Skin of body (tissue), 2 donors: ENCODE data around the gene MPPE1. TPM values are rescaled to one million over a fixed set of nuclear protein-coding genes. Genes with fewer than 3 reads are reported as not detected.

Experiments used
- DNase-seq: peaks from one replicate; lab custom pipeline; 2025; lab: John Stamatoyannopoulos, UW
- total RNA-seq: library from RNA; depleted of rRNA; stranded (reverse); fragments of >200 nt; gene quantifications from one replicate; pipeline ENCODE4 v1.2.3, GENCODE V29; 2014

The MPPE1 gene
- total RNA-seq, 1 donor from 2014 or later = 22.7 TPM

DNA sequence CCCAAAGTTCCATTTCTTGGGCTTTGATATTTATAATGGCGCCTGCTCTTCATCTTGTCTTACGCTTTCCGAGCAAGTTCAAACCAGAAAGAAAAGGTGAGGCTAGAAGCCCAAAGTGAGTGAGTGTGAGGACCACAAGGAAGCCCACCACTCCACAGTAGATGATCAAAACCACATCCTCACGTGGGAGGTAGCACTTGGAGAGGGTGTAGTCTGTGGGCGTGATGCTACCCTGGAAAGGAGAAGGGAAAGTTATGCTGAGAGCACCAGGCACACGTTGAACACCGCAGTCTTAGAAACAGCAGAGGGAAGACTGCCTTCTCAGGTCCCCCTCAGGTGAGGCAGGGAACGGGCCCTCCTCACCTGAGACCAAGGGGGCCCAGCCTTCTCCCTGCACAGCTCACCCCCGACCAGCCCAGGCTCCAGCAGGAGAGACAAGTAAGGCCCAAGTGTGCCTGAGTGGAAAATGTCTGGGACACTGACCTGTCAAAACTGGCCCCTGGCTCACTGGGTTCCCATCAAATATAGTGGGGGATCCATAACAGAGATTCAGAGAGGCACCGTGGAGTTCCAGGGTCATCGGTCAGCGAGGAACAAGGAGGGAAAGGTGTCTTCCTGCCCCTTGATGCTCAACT, 23.6 kb downstream of the MPPE1 start:
- no peak for DNase-seq

GRCh38 chr18:11883153-11883552, 25.0 kb downstream of the MPPE1 start:
- no peak for DNase-seq

- DNase-seq = no peak
Measured at GRCh38 chr18:11882636-11883035, 25.5 kb downstream of the MPPE1 start.

DNA sequence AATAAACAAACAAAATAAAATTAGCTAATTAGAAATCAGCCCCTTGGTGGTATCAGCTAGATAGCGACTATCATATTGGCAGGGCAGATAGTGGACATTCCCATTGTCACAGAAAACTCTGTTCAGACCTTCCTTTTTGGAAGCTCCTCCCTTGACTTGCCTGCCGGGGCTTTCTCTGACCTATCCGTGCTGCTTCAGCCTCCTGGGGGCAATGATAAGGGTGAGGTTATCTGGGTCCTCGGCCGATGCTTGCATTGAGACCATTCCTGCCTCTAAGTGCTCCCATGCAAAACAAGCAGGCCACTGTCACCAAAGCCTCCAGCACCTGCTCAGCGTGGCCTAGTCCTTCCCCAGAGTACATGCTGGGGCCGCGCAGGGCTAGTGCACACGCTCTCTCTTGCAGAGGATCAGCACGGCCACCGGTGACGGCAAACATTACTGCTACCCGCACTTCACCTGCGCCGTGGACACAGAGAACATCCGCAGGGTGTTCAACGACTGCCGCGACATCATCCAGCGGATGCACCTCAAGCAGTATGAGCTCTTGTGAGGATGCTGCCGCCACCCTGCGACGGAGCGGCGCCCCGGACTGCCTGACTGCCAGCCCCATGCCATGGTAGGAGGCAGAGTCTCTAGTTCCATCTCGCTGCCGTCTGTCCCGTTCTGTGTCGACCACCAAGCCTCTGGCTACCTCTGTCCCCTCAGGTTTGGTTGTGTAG, 27.4 kb downstream of the MPPE1 start:
- DNase-seq = no peak

- no peak for DNase-seq
Measured at GRCh38 chr18:11877497-11878135, 30.5 kb downstream of the MPPE1 start.

DNA sequence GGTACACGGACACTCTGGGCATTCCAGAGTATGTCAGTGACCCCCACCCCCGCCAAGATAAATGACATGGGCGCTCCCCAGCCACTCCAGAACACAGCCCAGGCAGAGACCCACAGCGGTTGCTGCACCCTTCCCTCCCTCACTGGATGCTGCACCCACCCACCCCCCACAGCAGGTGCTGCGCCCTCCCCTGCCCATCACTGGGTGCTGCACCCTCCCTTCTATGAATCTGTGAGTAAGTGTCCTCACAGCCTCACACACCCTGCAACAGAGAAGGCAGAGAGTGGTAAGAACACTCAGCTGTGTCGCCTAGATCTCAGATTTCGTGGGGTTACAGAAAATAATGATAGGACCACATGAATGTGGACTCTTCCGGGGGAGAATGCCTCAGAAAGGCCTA, 33.4 kb downstream of the MPPE1 start:
- DNase-seq = no peak

GRCh38 chr18:11873670-11874340, 34.3 kb downstream of the MPPE1 start:
- DNase-seq = no peak

GRCh38 chr18:11872479-11873136, 35.5 kb downstream of the MPPE1 start:
- no peak for DNase-seq

- no peak for DNase-seq
Measured at GRCh38 chr18:11871501-11871900, 36.6 kb downstream of the MPPE1 start.

DNA sequence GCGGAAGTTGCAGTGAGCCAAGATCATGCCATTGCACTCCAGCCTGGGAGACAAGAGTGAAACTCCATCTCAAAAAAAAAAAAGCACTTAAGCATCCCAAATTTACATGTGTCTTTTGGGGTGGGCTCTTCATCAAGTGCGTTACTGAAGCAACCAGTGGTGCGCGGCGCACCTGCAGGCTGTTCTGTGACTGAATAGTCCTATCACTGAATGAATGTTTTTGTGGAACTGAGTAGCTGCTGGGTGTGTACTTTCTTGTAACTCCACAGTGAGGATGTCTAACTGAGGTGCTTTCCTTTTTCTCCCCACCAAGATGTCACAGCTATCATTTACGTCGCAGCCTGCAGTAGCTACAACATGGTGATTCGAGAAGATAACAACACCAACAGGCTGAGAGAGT, 39.9 kb downstream of the MPPE1 start:
- DNase-seq = no peak

DNA sequence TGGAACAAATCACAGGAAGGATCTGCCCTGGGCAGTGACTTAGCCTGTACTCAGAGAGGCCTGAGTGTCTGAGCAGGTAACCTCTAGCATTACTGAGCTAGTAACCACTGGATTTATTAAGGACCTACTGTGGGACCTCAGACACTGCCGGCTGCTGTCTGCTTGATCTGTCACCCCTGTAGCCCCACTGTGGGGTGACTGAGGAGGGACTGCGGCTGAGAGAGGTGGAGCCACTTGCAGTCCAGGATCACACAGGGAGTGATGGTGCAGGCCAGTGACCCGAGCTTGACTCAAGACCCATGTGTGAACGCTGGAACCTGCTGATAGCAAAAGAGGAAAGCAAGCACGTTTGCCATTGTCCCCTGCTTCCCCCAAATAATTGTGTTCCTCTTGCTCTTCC, 41.4 kb downstream of the MPPE1 start:
- no peak for DNase-seq

GRCh38 chr18:11866329-11866728, 41.8 kb downstream of the MPPE1 start:
- no peak for DNase-seq

GRCh38 chr18:11865071-11865470, 43.0 kb downstream of the MPPE1 start:
- DNase-seq = no peak

- no peak for DNase-seq
Measured at GRCh38 chr18:11864471-11864870, 43.6 kb downstream of the MPPE1 start.

DNA sequence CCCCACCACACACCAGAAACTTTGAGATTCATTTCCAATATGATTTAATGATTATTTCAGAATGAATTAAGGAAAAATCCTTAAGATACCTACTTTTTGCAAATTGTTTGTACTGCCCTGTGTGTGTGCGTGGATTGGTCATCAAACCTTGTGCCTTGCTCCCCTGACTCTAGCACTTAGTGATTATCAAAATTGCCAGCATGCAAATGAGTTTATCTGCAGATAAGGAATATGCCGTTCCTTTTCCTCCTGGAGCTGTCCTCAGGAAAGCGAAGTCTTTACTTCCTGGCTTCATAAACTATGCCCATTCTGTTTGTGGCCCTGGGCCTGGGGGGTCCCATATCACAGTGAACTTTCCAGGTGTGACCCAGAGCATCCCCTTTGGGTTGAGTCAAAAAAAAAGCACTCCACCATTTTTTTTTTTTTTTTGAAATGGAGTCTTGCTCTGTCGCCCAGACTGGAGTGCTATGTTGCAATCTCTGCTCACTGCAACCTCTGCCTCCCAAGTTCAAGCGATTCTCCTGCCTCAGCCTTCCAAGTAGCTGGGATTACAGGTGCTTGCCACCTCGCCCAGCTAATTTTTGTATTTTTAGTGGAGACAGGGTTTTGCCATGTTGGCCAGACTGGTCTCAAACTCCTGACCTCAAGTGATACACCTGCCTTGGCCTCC, 45.5 kb downstream of the MPPE1 start:
- DNase-seq = no peak

DNA sequence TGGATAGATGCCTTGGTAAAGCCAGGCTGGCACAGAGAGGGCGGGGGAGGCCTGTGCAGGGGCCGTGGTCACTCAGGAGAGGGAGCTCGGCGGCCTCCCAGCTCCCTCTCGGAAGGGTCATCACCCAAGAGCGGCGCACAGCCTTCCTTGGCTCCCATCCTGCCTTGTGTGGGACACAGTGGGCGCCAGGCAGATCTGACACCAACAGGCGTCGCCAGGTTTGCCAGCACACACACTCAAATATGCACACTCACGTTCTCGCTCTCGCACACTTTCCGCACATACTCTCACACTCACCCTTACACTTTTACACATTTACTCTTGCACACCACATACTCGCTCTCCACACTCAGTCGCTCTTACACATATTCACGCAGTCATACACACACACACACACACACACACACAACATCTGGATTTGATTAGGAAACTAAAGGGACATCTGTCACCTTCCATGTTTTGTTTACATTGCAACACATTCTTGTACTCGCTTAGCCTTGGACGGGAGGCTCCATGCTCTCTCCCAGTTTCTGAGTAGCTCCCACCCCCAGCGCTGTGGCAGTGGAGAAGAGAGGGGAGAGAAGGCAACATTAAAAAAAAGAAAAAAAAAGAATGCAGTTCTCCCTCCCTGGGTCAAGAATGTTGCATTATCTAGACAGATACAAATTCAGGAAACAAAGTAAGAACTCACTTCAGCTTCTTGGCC, 46.4 kb downstream of the MPPE1 start:
- DNase-seq = no peak

- no peak for DNase-seq
Measured at GRCh38 chr18:11860594-11861450, 47.3 kb downstream of the MPPE1 start.

GRCh38 chr18:11859903-11860407, 48.2 kb downstream of the MPPE1 start:
- DNase-seq = no peak

DNA sequence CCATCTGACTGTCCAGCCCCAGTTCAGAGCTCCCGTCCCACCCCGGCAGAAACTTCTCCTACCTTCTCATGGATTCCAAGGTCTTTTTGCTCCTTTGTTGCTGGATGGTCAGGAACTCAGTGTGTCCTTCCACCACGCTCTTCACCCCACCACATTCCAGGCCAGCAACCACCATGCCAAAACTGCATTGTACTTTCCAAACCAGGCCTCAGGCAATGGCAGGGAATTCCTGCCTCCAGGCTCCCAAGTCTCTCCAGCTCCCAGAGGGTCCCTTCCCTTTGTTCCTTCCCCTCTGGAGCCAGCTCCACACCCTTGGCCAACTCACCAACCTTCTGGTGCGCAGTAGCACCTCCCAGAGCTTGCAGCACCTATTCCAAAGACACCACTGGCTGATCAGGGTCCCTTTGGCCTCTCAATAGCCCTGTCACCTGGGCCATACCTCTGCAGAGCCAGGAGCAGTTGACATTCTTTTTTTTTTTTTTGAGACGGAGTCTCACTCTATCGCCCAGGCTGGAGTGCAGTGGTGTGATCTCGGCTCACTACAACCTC, 48.8 kb downstream of the MPPE1 start:
- DNase-seq = no peak
